Fibroblast of lung (primary cell): Measurements from ENCODE around the gene RGS17.

ENCODE experiments used
- CTCF ChIP-seq, 2 donors: IDR thresholded peaks in 1 of 2; conservative IDR thresholded peaks in 1 of 2; 1 replicate in 1 of 2; 2 replicates in 1 of 2; pipeline ENCODE4 v1.5.1; 2011 to 2012; ENCODE audit warnings: low read length in 2 of 2, control low read depth in 1 of 2, inconsistent platforms in 1 of 2, low read depth in 1 of 2, mild to moderate bottlenecking in 1 of 2
- EZH2 ChIP-seq: IDR thresholded peaks from 2 replicates; pipeline ENCODE4 v1.5.1; 2012; ENCODE audit warnings: low read length, control low read depth, mild to moderate bottlenecking; ENCODE audit errors: missing control alignments

GRCh38 chr6:153099636-153100035, 31.4 kb downstream of the RGS17 start:
- TF ChIP-seq CTCF (conservative IDR thresholded peaks at IDR 0.05 in 1 of 2, IDR thresholded peaks at IDR 0.05 in 1 of 2; ENCODE audit: low read depth in 1 of 2, low read length in 2 of 2) (no peak), EZH2 (no peak)
